Measurements from ENCODE around the gene EED. TPM values are rescaled to one million over a fixed set of nuclear protein-coding genes. Genes with fewer than 3 reads are reported as not detected.

Gene EED
- total and polyA plus RNA-seq, 9 of the 15 experiments (the other 6 are each of a cell fraction or from before 2014, with no cell fraction given) = 33.0 to 110 (median 55.1) TPM

DNA sequence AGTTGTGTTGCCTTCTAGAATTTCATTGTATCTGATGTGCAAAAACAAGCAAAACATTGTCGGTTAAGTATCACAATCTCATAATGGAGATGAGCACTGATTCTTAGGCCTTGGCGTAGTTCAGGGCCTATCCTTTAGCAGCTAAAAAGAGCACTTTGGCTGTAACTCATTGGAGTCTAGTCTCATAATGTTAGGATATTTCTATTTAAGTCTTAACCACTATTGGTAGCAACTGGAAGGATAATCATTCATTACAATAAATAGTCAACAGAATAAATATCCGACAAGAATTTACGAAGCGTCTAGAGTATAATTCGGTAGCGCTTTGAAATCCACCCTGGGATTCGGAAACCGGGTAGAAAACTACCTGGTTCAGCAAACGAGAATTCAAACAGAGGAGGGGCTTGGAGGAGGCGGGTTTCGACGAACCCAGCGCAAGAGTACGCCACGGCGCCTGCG lies 461 bp upstream of the EED start:
- H3K9ac ChIP-seq (ENCODE audit: insufficient read depth in 1 of 2, low read depth in 2 of 2, low read length in 2 of 2) = peak overlapping the region; percentile 95 to 99
- no peaks in the 10 kb centered on the region for H3K27me3 ChIP-seq (ENCODE audit: control insufficient read depth in 2 of 2, insufficient read depth in 2 of 2, low read length in 2 of 2)
- peak overlapping the region; percentile 100 for H3K27ac ChIP-seq (ENCODE audit: extremely low read depth, low read depth, low read length)
- peak; percentile 87 for FAIRE-seq
- TSS peak; percentile 90 for BruUV-seq (replicated peaks)
- intact Hi-C loops (cut with micrococcal nuclease) = loop anchor here (10.0 kb wide), 1 partner anchor 579 kb away; the partner anchor contains the start of gene CREBZF
- peaks cover 7 to 39% of the 10 kb centered on the region in 2 experiments; a peak in 4 of 5 replicates for H3K4me1 ChIP-seq (replicated peaks in 1 of 2; ENCODE audit: control insufficient read depth in 2 of 2, insufficient read depth in 2 of 2, low read length in 2 of 2)
- H3K9me1 ChIP-seq (ENCODE audit: control insufficient read depth, insufficient read depth, low read length) = no peaks in the 10 kb centered on the region
- ChIA-PET CTCF (ENCODE audit: low intra/inter-chr PET ratio) (no interaction called here), POLR2A (interaction anchor here (0.5 to 1.7 kb wide), 6 partner anchors 15 to 322 kb away, joined by 3 to 6 read pairs (median 3); no protein-coding TSS in a partner anchor)
- H3K4me3 ChIP-seq = peak overlapping the region; percentile 89
- no peaks in the 10 kb centered on the region for H3K9me3 ChIP-seq (replicated peaks; ENCODE audit: control insufficient read depth, insufficient read depth, low read depth, low read length)
- peak overlapping the region; percentile 100 for H3K4me2 ChIP-seq (ENCODE audit: insufficient read depth, low read length)
- peak; percentile 84 to 95 (median 92) for DNase-seq (ENCODE audit: extremely low read depth in 1 of 4, low spot score in 3 of 4)
- peaks cover 41% of the 10 kb centered on the region for H3K79me2 ChIP-seq (ENCODE audit: control insufficient read depth, insufficient read depth, low read length)
- peak; percentile 81 for ATAC-seq
- H3K36me3 ChIP-seq (ENCODE audit: control insufficient read depth, insufficient read depth, low read length) = peaks cover 3% of the 10 kb centered on the region; the same call in 1 of the 3 replicates
- in situ Hi-C loops (cut with MboI) = no loop called here
- peak overlapping the region; percentile 99 for H2AFZ ChIP-seq (ENCODE audit: low read depth, low read length)
- H4K20me1 ChIP-seq (replicated peaks; ENCODE audit: control insufficient read depth, insufficient read depth, low read length) = peaks cover 15% of the 10 kb centered on the region
- WGBS (ENCODE audit: insufficient coverage, low coverage, missing lambda C conversion rate) = 0% methylated on average over 18 of the region's 18 CpGs
- TF ChIP-seq ZSCAN29 (IDR thresholded peaks at IDR 0.05) (peak; percentile 88), RAD51 (IDR thresholded peaks at IDR 0.05; ENCODE audit: borderline replicate concordance, low read depth) (0 out of 2 replicates have a peak, but pooled peaks have one; percentile 18), U2AF2 (optimal IDR thresholded peaks at IDR 0.05; ENCODE audit: low read depth, low read length) (no peak), ZFX (CRISPR knock-in tag; IDR thresholded peaks at IDR 0.05) (peak; percentile 60), SOX6 (IDR thresholded peaks at IDR 0.05) (no peak), TCF3 (CRISPR knock-in tag; IDR thresholded peaks at IDR 0.05) (no peak), ARNT (IDR thresholded peaks at IDR 0.05) (no peak), MAFK (IDR thresholded peaks at IDR 0.05; ENCODE audit: low read length) (peak; percentile 26; the same call in 1 of the 2 replicates), SRF (CRISPR knock-in tag; IDR thresholded peaks at IDR 0.05) (0 out of 4 replicates have a peak, but pooled peaks of 1 of the 2 experiments have one; percentile 19), TRIM24 (IDR thresholded peaks at IDR 0.05) (no peak), BCL6 (CRISPR knock-in tag; IDR thresholded peaks at IDR 0.05) (no peak), MBD2 (IDR thresholded peaks at IDR 0.05; ENCODE audit: borderline replicate concordance, low read depth) (no peak), PHB2 (IDR thresholded peaks at IDR 0.05; ENCODE audit: low read depth) (no peak), ZNF212 (CRISPR knock-in tag; IDR thresholded peaks at IDR 0.05) (no peak), ZNF586 (CRISPR knock-in tag; conservative IDR thresholded peaks at IDR 0.05) (no peak)
- TF ChIP-seq, protein P1, sequence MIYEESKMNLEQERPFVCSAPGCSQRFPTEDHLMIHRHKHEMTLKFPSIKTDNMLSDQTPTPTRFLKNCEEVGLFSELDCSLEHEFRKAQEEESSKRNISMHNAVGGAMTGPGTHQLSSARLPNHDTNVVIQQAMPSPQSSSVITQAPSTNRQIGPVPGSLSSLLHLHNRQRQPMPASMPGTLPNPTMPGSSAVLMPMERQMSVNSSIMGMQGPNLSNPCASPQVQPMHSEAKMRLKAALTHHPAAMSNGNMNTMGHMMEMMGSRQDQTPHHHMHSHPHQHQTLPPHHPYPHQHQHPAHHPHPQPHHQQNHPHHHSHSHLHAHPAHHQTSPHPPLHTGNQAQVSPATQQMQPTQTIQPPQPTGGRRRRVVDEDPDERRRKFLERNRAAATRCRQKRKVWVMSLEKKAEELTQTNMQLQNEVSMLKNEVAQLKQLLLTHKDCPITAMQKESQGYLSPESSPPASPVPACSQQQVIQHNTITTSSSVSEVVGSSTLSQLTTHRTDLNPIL (CRISPR knock-in tag; IDR thresholded peaks at IDR 0.05) = no peak
- TF ChIP-seq, protein P2, sequence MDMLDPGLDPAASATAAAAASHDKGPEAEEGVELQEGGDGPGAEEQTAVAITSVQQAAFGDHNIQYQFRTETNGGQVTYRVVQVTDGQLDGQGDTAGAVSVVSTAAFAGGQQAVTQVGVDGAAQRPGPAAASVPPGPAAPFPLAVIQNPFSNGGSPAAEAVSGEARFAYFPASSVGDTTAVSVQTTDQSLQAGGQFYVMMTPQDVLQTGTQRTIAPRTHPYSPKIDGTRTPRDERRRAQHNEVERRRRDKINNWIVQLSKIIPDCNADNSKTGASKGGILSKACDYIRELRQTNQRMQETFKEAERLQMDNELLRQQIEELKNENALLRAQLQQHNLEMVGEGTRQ (CRISPR knock-in tag; IDR thresholded peaks at IDR 0.05) = no peak
- TF ChIP-seq, protein P3, sequence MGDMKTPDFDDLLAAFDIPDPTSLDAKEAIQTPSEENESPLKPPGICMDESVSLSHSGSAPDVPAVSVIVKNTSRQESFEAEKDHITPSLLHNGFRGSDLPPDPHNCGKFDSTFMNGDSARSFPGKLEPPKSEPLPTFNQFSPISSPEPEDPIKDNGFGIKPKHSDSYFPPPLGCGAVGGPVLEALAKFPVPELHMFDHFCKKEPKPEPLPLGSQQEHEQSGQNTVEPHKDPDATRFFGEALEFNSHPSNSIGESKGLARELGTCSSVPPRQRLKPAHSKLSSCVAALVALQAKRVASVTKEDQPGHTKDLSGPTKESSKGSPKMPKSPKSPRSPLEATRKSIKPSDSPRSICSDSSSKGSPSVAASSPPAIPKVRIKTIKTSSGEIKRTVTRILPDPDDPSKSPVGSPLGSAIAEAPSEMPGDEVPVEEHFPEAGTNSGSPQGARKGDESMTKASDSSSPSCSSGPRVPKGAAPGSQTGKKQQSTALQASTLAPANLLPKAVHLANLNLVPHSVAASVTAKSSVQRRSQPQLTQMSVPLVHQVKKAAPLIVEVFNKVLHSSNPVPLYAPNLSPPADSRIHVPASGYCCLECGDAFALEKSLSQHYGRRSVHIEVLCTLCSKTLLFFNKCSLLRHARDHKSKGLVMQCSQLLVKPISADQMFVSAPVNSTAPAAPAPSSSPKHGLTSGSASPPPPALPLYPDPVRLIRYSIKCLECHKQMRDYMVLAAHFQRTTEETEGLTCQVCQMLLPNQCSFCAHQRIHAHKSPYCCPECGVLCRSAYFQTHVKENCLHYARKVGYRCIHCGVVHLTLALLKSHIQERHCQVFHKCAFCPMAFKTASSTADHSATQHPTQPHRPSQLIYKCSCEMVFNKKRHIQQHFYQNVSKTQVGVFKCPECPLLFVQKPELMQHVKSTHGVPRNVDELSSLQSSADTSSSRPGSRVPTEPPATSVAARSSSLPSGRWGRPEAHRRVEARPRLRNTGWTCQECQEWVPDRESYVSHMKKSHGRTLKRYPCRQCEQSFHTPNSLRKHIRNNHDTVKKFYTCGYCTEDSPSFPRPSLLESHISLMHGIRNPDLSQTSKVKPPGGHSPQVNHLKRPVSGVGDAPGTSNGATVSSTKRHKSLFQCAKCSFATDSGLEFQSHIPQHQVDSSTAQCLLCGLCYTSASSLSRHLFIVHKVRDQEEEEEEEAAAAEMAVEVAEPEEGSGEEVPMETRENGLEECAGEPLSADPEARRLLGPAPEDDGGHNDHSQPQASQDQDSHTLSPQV (IDR thresholded peaks at IDR 0.05) = peak; percentile 57; the same call in 1 of the 2 replicates
